ENCODE results near the gene SIM1.

DNA sequence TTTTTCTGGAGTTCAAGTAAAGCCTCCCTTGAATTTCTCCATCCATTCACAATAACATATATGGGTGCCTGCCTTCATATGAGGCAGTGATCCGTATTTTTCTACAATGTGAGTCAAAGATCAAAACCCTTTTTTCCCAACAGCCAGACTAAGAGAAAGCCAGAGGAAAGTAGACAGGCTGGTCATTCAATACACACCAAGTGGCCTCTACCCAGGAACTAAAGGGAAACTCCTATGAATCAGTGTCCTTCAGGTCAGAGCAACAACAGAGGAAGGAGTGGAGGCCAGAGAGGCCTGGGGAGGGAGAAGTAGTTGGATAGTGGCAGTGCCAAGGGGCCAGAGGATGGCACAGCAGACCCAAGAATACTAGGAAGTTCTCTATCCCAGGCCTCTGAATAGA is 23.8 kb downstream of the SIM1 start:
- TF ChIP-seq POLR2A (IDR thresholded peaks at IDR 0.05; ENCODE audit: low read length) (no peak), GATA1 (IDR thresholded peaks at IDR 0.05; ENCODE audit: low read depth, low read length) (no peak)

All from erythroblast (primary cell).